ENCODE measurements around the gene FILIP1L. TPM values are rescaled to one million over a fixed set of nuclear protein-coding genes. Genes with fewer than 3 reads are reported as not detected.

The FILIP1L gene
- total RNA-seq, 1 experiment from 2014 or later: 0.07 TPM

- TF ChIP-seq CTCF (conservative IDR thresholded peaks at IDR 0.05): no peak
- no peak overlapping the region for H3K9ac ChIP-seq (ENCODE audit: extremely low read depth, insufficient read length, low read length)
These were observed 162.6 kb downstream of the FILIP1L start for GRCh38 chr3:99951701-99952100.

More at GRCh38 chr3:99951701-99952100, 162.6 kb downstream of the FILIP1L start:
- H3K27ac ChIP-seq (ENCODE audit: insufficient read length, low read depth, low read length): no peak overlapping the region
- H4K20me1 ChIP-seq (ENCODE audit: control insufficient read depth, insufficient read depth, insufficient read length): no peaks in the 10 kb centered on the region
- no peak overlapping the region for H3K14ac ChIP-seq (ENCODE audit: insufficient read depth, low read length)
- no peaks in the 10 kb centered on the region for H3K27me3 ChIP-seq (ENCODE audit: insufficient read depth, low read length)
- H3K9me3 Mint-ChIP-seq: no peaks in the 10 kb centered on the region
- H3K23me2 ChIP-seq (ENCODE audit: insufficient read length, low read depth, low read length, poor library complexity, severe bottlenecking): no peaks in the 10 kb centered on the region
- no peak overlapping the region for H3T11ph ChIP-seq (ENCODE audit: low read length)
- H2AFZ ChIP-seq (ENCODE audit: low read length): no peak overlapping the region
- no peaks in the 10 kb centered on the region for H3K79me2 ChIP-seq (ENCODE audit: insufficient read depth, low read length)
- H2BK15ac ChIP-seq (ENCODE audit: low read depth, low read length): no peak overlapping the region
- DNase-seq: no peak
- no peak overlapping the region for H2BK5ac ChIP-seq (ENCODE audit: insufficient read length, low read length)
- H3K18ac ChIP-seq (ENCODE audit: insufficient read length, low read depth, low read length): no peak overlapping the region
- no peak overlapping the region for H3K27ac Mint-ChIP-seq
- no peak overlapping the region for H3K56ac ChIP-seq (ENCODE audit: insufficient read length, low read depth, low read length)
- no peak overlapping the region for H4K91ac ChIP-seq (ENCODE audit: insufficient read length, low read depth, low read length)
- H3K23ac ChIP-seq (ENCODE audit: insufficient read length, low read depth, low read length): no peak overlapping the region
- no peaks in the 10 kb centered on the region for H3K9me3 ChIP-seq (ENCODE audit: control insufficient read depth, low read depth, low read length)
- H2BK120ac ChIP-seq (ENCODE audit: low read depth, low read length, poor library complexity, severe bottlenecking): no peak overlapping the region
- H3K79me1 ChIP-seq (ENCODE audit: insufficient read depth, low read depth, low read length, poor library complexity, severe bottlenecking): no peaks in the 10 kb centered on the region
- H3K27me3 Mint-ChIP-seq (ENCODE audit: low read depth): no peaks in the 10 kb centered on the region
- H3K4me1 Mint-ChIP-seq: peaks cover 11 to 13% of the 10 kb centered on the region in 2 experiments; a peak in 2 of 4 replicates
- no peak overlapping the region for H2BK12ac ChIP-seq (ENCODE audit: insufficient read length, low read depth, low read length)
- H3K4me3 Mint-ChIP-seq: no peak overlapping the region
- no peak overlapping the region for H3K4ac ChIP-seq (ENCODE audit: low read depth, low read length)
- no peak overlapping the region for H2BK20ac ChIP-seq (ENCODE audit: low read depth, low read length, poor library complexity, severe bottlenecking)
- no peaks in the 10 kb centered on the region for H3K36me3 Mint-ChIP-seq (ENCODE audit: insufficient read depth in 1 of 3, low read depth in 3 of 3)
- no peak overlapping the region for H2AK5ac ChIP-seq (ENCODE audit: insufficient read length, low read length)
- H4K5ac ChIP-seq (ENCODE audit: insufficient read length, low read depth, low read length): no peak overlapping the region
- no peak overlapping the region for H4K8ac ChIP-seq (replicated peaks; ENCODE audit: insufficient read length, low read depth, low read length)
- no peaks in the 10 kb centered on the region; the same call in 1 of the 2 replicates for H3K4me1 ChIP-seq (ENCODE audit: insufficient read depth, low read length)
- H3K4me2 ChIP-seq (ENCODE audit: insufficient read depth, insufficient read length, low read length): no peak overlapping the region
